ENCODE measurements around the gene NCBP3.

The NCBP3 gene

DNA sequence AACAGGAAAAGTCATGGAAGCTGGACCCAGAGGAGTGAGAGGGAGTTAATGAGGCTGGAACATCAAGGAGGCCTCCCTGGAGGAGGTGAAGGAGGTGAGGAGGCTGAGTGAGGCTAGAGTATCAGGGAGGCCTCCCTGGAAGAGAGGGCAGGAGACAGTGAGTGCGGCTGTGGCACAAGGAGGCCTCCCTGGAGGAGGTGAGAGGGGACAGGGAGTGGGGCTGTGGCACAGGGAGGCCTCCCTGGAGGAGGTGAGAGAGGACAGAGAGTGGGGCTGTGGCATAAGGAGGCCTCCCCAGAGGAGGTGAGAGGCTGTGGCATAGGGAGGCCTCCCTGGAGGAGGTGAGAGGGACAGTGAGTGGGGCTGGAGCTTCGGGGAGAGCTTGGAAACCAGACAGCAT lies 41.3 kb upstream of the NCBP3 start:
- H3K4me3 Mint-ChIP-seq: peak overlapping the region; percentile 68
- H3K27ac Mint-ChIP-seq: peak overlapping the region; percentile 75
- H3K9me3 Mint-ChIP-seq: no peaks in the 10 kb centered on the region
- H3K27me3 Mint-ChIP-seq: no peaks in the 10 kb centered on the region
- H3K36me3 Mint-ChIP-seq: no peaks in the 10 kb centered on the region
- H3K4me1 Mint-ChIP-seq: peaks cover 40% of the 10 kb centered on the region

DNA sequence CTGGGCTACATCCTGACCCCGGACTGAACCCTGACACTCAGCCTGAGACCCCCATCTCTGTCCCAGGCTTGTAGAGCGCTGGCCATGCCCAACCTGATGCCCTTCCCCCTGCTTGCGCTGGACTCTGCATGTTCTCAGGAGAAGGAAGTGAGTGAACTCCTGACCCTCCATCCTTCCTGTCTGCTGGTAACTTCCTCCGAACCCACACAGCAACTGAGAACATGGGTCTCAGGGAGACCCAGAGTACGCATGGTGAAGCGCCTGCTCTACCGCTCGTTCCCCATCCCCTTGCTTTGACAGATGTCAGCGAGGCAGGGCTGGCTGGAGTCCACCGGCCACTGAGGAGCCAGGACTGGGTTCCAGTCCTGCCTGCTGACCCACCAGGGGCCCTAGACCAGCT lies 40.7 kb upstream of the NCBP3 start:
- Mint-ChIP-seq H3K27ac (peak overlapping the region; percentile 35), H3K9me3 (no peaks in the 10 kb centered on the region), H3K4me3 (peak overlapping the region; percentile 68), H3K36me3 (no peaks in the 10 kb centered on the region), H3K27me3 (no peaks in the 10 kb centered on the region), H3K4me1 (peaks cover 39% of the 10 kb centered on the region)

DNA sequence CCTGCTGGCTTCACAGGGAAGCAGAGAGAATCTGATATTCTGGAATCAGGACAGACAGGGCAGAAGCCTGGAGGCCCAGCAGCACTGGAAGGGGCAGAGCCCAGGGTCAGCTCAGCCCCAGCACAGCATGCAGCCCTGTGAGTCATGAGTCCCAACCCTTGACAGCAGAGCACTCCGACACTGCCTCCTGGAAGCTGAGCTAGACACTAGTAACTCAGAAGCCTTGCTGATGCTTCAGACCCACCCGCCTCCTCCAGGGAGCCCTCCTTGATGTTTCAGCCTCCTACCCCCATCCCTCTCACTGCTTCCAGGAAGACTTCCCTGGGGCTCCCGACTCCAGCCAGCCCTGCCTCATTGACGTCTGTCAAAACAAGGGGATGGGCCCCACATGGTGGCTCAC lies 39.9 kb upstream of the NCBP3 start:
- Mint-ChIP-seq H3K4me3 (no peak overlapping the region), H3K4me1 (peaks cover 31% of the 10 kb centered on the region), H3K27me3 (no peaks in the 10 kb centered on the region), H3K36me3 (no peaks in the 10 kb centered on the region), H3K27ac (no peak overlapping the region), H3K9me3 (no peaks in the 10 kb centered on the region)

DNA sequence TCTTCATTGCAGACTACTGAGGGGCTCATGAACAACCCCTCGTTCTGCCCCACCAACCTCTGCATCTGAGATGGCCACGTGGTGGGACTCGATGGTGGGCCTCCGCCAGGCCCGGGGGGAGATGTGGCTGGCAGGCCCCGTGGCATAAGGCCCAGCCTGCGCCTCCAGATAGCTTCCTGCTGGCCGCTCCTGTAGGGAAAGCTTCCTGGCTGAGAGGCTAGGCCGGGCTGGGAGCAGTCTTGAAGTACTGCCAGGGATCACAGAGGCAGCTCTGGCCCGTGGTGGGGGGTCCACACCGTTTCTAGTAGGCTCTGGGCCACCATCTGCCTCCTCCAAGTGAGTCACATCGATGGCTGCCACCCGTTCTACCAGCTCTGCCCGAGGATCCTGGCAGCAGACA lies 39.2 kb upstream of the NCBP3 start:
- Mint-ChIP-seq H3K4me1 (peaks cover 25% of the 10 kb centered on the region), H3K27ac (no peak overlapping the region), H3K4me3 (no peak overlapping the region), H3K27me3 (no peaks in the 10 kb centered on the region), H3K36me3 (no peaks in the 10 kb centered on the region), H3K9me3 (no peaks in the 10 kb centered on the region)

DNA sequence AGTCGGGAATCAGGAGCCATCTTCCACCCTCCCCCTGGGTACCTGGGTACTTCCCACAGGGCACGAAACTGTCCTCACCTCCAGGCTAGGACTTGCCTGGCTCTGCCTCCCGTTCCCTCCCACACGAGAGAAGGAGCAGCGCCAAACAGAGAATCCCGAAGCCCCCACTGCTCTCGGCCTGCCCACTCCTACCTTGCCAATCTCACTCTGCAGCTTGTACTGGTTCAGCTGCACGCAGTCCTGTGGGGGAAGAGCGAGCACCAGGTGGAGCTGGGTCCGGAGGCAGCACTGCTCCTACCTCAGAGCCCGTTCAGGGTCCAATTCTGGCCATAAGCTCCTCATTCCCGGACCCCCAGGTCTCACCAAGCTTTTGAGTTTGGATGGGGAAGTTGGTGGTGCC lies 38.1 kb upstream of the NCBP3 start:
- Mint-ChIP-seq H3K36me3 (no peaks in the 10 kb centered on the region), H3K4me3 (no peak overlapping the region), H3K9me3 (no peaks in the 10 kb centered on the region), H3K4me1 (peaks cover 24% of the 10 kb centered on the region), H3K27me3 (no peaks in the 10 kb centered on the region), H3K27ac (no peak overlapping the region)

DNA sequence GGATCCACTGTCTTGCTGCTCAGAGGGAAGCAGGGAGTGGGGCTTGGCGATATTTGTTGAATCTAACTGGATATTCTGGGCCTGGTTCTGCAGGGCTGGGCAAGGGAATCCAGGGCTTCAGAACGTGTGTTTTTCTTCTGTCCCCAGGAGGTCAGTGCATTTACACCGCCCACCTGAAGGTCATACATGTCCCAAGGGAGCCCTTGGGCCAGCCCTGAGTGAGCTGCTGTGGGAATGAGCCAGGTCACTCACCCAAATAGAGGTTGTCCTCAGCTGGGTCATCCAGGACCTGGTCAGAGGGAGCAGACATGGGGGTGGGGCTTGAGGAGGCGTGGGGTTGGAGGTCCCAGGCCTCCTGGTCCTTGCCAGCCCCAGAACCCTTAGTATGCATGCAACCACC lies 36.2 kb upstream of the NCBP3 start:
- Mint-ChIP-seq H3K9me3 (no peaks in the 10 kb centered on the region), H3K4me1 (peaks cover 12% of the 10 kb centered on the region), H3K4me3 (no peak overlapping the region), H3K27me3 (no peaks in the 10 kb centered on the region), H3K27ac (no peak overlapping the region), H3K36me3 (no peaks in the 10 kb centered on the region)

DNA sequence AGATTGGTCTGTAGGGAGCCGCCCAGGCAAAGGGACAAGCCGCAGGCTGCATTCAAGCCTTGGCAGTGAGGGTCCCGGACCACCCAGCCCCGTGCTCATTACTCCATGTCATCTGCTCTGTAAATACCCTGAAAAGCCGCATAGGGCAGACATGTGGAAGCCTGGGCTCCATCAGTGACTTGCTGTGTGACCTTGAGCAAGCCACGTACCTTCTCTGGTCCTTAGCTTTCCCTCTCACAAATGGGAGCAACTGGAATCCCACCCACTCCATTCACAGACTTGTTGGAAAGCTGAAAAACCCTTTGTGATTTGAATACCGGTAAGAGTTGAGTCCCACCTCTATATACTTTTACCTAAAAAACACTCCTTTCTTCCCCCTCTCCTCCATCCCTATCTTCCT lies 34.9 kb upstream of the NCBP3 start:
- no peak overlapping the region for H3K27ac Mint-ChIP-seq
- H3K27me3 Mint-ChIP-seq: no peaks in the 10 kb centered on the region
- H3K36me3 Mint-ChIP-seq: no peaks in the 10 kb centered on the region
- H3K9me3 Mint-ChIP-seq: no peaks in the 10 kb centered on the region
- no peak overlapping the region for H3K4me3 Mint-ChIP-seq
- H3K4me1 Mint-ChIP-seq: no peaks in the 10 kb centered on the region

DNA sequence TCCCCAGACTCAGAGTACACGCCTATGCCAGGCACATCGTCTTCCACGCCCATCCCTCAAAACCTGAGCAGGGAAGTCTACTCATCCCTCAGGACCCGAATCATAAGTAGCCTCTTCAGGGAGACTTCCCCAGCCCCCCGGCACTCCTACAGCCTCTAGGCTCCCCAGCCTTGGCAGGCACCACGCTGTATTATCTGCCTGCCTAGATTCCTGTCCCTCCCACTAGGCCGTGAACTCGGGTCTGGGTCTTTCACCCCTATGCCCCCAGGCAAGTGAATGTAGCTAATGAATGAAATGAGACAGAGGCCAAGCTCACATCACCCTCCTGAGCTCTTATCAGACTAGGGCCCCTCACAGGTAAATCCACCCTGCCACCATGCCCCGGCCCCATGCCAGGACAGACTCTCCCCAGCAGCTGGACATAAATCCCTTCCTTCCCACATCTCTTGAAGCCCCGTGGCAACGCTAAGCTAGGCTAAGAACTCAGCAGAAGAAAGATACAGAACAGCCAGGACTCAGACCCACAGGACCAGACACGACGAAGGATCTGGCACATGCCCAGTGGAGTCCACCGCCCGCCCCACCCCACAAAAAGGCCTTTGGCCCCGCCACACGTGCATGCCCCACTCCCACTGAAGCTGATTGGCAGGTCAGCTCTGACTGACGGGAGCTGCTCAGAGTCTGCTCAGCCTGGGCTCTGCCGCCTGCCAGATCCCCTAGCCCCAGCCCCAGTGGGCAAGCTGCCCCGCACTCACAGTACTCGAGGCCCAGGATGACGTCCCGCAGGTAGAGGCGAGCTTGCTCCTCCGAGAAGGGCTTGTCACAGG lies 33.8 kb upstream of the NCBP3 start:
- Mint-ChIP-seq H3K4me3 (no peak overlapping the region), H3K27me3 (no peaks in the 10 kb centered on the region), H3K4me1 (no peaks in the 10 kb centered on the region), H3K27ac (no peak overlapping the region), H3K36me3 (peaks cover 2% of the 10 kb centered on the region), H3K9me3 (no peaks in the 10 kb centered on the region)

DNA sequence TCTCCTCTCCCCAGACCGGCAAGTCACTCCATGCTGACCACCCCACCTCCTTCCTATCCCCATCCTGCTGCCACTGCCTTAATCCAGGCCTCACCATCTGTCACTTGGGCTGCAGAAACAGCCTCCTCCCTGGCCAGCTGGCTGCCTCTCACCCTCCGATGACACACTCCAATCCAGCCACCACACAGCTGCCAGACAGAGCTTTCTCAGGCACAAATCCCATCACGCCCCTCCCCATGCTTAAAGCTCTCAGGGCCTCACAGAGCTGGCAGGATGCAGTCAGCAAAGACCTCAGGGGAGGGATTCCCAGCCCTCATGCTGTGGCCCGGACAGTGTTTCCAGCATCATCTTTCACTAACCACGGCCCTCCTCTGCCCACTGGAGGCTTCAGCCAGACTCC lies 33.1 kb upstream of the NCBP3 start:
- Mint-ChIP-seq H3K4me3 (no peak overlapping the region), H3K36me3 (peaks cover 2% of the 10 kb centered on the region), H3K4me1 (no peaks in the 10 kb centered on the region), H3K9me3 (no peaks in the 10 kb centered on the region), H3K27me3 (no peaks in the 10 kb centered on the region), H3K27ac (no peak overlapping the region)

DNA sequence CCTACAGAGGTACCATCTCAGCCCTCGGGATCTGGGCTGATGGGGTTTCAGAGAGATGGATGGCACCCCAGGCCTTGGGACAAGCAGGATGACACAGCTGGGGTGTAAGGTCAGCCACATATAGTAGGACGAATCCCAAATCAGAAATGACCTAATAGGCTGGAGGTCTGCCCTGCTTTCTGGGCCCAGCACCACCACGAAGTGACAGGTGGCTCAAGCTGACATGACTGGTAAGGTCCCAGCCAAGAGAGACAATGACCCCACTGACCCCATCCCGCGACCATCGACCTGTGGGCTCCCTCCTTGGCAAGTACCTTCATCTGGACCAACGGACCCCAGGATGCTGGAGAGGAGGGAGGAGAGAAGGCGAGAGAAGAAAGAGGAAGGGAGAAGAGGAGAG lies 31.2 kb upstream of the NCBP3 start:
- H3K36me3 Mint-ChIP-seq: peaks cover 5% of the 10 kb centered on the region
- no peak overlapping the region for H3K27ac Mint-ChIP-seq
- H3K4me1 Mint-ChIP-seq: no peaks in the 10 kb centered on the region
- no peaks in the 10 kb centered on the region for H3K27me3 Mint-ChIP-seq
- no peak overlapping the region for H3K4me3 Mint-ChIP-seq
- no peaks in the 10 kb centered on the region for H3K9me3 Mint-ChIP-seq

DNA sequence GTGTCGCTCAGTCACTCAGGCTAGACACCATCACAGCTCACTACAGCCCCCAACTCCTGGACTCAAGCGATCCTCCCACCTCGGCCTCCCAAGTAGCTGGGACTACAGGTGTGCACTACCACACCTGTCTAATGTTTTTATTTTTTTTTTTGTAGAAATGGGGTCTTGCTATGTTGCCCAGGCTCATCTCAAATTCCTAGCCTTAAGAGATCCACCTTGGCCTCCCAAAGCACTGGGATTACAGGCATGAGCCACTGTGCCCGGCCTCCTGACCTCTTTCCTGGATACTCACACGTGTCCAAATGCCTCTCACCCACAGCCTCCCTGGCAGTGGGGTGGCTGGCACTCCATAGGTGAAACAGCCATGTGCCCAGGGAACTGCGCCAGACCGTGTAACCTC lies 29.3 kb upstream of the NCBP3 start:
- no peaks in the 10 kb centered on the region for H3K27me3 Mint-ChIP-seq
- peaks cover 5% of the 10 kb centered on the region for H3K4me1 Mint-ChIP-seq
- H3K27ac Mint-ChIP-seq: no peak overlapping the region
- H3K4me3 Mint-ChIP-seq: no peak overlapping the region
- no peaks in the 10 kb centered on the region for H3K9me3 Mint-ChIP-seq
- peaks cover 5% of the 10 kb centered on the region for H3K36me3 Mint-ChIP-seq

DNA sequence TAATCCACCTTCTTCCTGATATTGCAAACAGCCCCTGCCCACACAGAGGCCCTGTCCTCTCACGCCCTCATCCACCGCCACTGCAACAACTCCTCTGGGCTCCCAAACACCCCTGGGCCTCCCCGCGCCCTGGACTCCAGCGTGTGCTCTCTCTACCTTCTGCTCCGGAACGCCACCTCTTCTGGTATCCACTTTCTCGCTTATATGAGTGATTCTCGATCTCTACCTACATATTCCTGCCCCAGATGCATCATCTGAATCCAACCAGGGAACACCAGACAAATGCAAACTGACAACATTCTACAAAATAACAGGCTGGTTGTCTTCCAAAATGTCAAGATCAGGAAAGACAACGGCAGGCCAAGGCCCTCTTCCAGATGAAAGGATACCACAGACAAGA lies 27.8 kb upstream of the NCBP3 start:
- Mint-ChIP-seq H3K4me3 (no peak overlapping the region), H3K4me1 (peaks cover 5% of the 10 kb centered on the region), H3K36me3 (peaks cover 5% of the 10 kb centered on the region), H3K9me3 (no peaks in the 10 kb centered on the region), H3K27me3 (no peaks in the 10 kb centered on the region), H3K27ac (no peak overlapping the region)

DNA sequence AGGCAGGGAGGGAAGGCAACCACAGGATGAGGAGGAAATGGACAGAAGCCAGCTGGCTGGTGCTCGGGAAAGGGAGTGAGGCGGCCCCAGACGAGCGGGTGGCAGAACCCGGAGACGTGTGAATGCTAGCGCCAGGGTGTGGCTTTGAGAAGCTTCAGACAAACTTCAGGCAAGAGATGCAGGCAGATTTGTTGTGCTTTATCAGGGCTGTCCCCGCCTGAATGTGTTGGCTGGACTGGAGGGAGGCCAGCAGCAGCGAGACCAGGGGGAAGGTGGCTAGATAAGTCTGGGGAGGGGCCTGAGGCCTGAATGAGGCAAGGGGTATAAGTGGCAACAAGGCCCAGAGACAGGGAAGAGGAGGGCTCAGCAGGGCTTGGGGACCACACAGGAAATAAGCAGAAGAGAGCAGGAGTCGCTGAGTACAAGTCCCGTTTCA lies 24.8 kb upstream of the NCBP3 start:
- Mint-ChIP-seq H3K4me3 (no peak overlapping the region), H3K27me3 (no peaks in the 10 kb centered on the region), H3K9me3 (no peaks in the 10 kb centered on the region), H3K4me1 (peaks cover 5% of the 10 kb centered on the region), H3K36me3 (peaks cover 5% of the 10 kb centered on the region), H3K27ac (no peak overlapping the region)

DNA sequence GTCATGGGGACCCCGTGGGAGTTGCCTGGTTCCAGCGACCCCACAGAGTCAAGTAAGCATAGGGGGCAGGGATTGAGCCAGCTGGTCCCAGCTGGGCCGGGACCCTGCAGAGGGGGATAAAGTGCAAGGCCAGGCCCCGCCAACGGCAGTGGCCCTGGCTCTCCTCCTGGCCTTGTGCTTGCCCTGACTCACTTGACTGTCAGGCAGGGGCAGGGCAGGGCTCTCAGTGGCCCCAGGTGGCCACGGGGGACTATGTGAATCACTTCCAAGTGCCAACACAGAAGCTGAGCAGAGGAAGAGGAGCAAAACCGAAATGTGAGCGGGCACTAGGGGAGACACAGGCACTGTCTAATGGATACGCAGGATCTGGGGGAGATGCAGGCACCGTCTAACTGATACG lies 21.6 kb upstream of the NCBP3 start:
- no peak overlapping the region for H3K4me3 Mint-ChIP-seq
- peaks cover 5% of the 10 kb centered on the region for H3K4me1 Mint-ChIP-seq
- H3K9me3 Mint-ChIP-seq: no peaks in the 10 kb centered on the region
- no peak overlapping the region for H3K27ac Mint-ChIP-seq
- no peaks in the 10 kb centered on the region for H3K27me3 Mint-ChIP-seq
- no peaks in the 10 kb centered on the region for H3K36me3 Mint-ChIP-seq

DNA sequence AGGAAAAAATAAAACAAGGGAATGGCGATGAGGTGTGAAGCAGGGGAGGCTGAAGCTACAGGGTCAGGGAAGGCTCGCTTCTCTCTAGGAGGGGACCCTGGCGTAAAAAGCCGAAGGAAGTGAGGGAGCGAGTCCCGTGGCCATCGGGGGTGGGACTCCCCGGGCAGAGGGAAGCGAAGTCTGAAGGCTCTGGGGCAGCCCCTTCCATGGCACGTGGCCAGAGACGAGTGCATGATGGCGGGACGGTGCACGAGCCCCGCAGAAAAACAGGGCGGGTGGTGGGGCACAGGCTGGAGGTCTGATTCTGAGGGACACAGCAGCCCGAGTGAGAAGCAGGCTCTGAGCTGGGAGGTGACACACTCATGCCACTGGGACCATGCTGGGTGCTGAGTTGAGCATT lies 21.1 kb upstream of the NCBP3 start:
- peaks cover 5% of the 10 kb centered on the region for H3K4me1 Mint-ChIP-seq
- no peaks in the 10 kb centered on the region for H3K9me3 Mint-ChIP-seq
- H3K4me3 Mint-ChIP-seq: no peak overlapping the region
- no peaks in the 10 kb centered on the region for H3K36me3 Mint-ChIP-seq
- no peaks in the 10 kb centered on the region for H3K27me3 Mint-ChIP-seq
- no peak overlapping the region for H3K27ac Mint-ChIP-seq

DNA sequence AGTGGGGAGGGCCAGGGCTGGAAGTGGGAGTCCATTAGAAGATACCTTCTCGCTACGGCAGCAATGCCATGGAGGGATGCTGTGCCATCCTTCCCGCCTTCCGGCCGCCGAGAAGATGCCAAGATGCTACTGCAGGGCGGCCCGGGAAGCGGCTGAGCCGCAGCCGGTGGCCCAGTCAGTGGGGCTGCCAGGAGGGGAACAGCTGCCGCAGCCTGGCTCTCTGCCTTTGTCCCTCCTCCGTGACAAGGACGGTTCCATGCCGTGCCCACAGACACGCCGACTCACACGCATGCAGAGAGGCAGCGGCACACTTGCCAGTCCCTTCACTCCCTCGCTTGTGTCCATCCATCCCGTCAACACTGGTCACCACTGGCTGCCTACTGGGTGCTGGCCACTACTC lies 20.2 kb upstream of the NCBP3 start:
- no peaks in the 10 kb centered on the region for H3K27me3 Mint-ChIP-seq
- no peak overlapping the region for H3K27ac Mint-ChIP-seq
- H3K36me3 Mint-ChIP-seq: no peaks in the 10 kb centered on the region
- no peaks in the 10 kb centered on the region for H3K9me3 Mint-ChIP-seq
- H3K4me3 Mint-ChIP-seq: no peak overlapping the region
- H3K4me1 Mint-ChIP-seq: peaks cover 5% of the 10 kb centered on the region

DNA sequence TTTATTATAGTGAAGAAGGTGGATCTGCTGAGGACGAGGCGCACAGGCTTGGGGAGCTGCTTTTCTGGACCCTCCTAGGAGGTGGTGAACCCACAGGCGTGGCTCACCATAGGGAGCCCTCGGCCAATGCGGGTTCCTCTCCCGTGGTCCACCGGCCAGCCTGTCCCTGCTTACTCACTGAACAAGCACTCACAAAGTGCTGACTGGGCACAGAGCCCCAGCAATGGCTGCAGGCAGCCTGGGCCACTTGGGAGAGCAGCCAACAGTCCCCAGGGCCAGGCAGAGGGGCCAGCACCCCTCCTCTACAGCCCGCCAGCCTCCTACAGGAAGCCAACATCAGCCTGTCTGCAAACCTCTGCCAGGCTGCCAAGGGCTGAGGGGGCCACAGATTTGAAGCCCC lies 19.1 kb upstream of the NCBP3 start:
- no peaks in the 10 kb centered on the region for H3K36me3 Mint-ChIP-seq
- H3K27me3 Mint-ChIP-seq: no peaks in the 10 kb centered on the region
- no peak overlapping the region for H3K27ac Mint-ChIP-seq
- no peaks in the 10 kb centered on the region for H3K4me1 Mint-ChIP-seq
- H3K4me3 Mint-ChIP-seq: no peak overlapping the region
- no peaks in the 10 kb centered on the region for H3K9me3 Mint-ChIP-seq

Measured in activated naive CD4-positive, alpha-beta T cell treated with anti-CD3 and anti-CD28 coated beads, Interleukin-2, amount 50 U/mL, for 24 hours (primary cell).